ENCODE results near the gene GET4.

DNA sequence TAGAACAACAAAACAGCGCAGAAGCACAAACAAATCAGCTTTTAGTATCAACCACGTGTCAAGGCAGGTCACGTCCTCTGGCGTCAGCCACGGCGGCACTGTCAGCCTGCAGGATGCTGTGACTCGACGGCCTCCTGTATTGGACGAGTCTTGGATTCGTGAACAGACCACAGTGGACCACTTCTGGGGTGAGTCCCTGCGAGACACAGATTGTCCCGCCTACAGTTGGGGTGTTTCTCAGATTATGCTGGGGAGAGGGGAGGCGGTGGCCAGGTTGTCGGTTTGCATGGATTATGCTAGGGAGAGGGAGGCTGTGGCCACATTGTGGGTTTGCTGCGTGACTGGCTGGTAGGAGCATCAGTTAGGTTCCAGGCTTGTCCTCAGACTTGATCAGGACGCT, 34.4 kb upstream of the GET4 start:
- TF ChIP-seq, protein P1, sequence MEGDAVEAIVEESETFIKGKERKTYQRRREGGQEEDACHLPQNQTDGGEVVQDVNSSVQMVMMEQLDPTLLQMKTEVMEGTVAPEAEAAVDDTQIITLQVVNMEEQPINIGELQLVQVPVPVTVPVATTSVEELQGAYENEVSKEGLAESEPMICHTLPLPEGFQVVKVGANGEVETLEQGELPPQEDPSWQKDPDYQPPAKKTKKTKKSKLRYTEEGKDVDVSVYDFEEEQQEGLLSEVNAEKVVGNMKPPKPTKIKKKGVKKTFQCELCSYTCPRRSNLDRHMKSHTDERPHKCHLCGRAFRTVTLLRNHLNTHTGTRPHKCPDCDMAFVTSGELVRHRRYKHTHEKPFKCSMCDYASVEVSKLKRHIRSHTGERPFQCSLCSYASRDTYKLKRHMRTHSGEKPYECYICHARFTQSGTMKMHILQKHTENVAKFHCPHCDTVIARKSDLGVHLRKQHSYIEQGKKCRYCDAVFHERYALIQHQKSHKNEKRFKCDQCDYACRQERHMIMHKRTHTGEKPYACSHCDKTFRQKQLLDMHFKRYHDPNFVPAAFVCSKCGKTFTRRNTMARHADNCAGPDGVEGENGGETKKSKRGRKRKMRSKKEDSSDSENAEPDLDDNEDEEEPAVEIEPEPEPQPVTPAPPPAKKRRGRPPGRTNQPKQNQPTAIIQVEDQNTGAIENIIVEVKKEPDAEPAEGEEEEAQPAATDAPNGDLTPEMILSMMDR (conservative IDR thresholded peaks at IDR 0.05 in 1 of 2, IDR thresholded peaks at IDR 0.05 in 1 of 2; ENCODE audit: extremely low read depth in 1 of 2, insufficient read depth in 1 of 2, low read depth in 1 of 2, low read length in 2 of 2): no peak
- no peak for TF ChIP-seq EZH2 (IDR thresholded peaks at IDR 0.05; ENCODE audit: borderline replicate concordance, low read length)
